Measurements from ENCODE around the gene GOLGA6L2. TPM values are rescaled to one million over a fixed set of nuclear protein-coding genes. Genes with fewer than 3 reads are reported as not detected.
"Not testable (repeated sequence)": the region's sequence is repeated elsewhere in the genome, so short reads cannot be mapped to it uniquely, and the experiment has no call there.

The GOLGA6L2 gene
- polyA plus RNA-seq, 1 experiment: not detected

DNA sequence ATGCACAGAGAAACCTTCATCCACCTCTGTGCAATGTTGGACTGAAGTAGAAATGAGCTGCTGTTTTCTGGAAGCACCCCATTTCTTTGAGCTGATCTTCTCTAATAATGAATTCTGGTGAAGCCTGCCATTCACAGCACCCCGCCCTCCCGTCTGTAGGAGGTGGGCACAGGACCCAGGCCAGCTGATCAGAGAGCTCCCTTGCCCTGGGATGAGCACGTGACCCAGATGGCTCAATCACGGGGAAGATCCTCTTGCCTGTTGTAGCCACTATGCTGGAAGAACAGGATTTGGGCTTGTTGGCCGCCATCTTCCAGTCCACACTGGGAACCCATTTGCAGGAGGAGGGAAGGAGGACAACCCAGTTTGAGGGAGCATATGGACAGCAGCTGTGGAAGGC is 44.5 kb downstream of the GOLGA6L2 start:
- ChIA-PET POLR2A (no interaction called here), CTCF (no interaction called here)
- no peaks in the 10 kb centered on the region for H3K27me3 ChIP-seq (ENCODE audit: control insufficient read depth, insufficient read depth, low read length)
- TF ChIP-seq, protein P1, sequence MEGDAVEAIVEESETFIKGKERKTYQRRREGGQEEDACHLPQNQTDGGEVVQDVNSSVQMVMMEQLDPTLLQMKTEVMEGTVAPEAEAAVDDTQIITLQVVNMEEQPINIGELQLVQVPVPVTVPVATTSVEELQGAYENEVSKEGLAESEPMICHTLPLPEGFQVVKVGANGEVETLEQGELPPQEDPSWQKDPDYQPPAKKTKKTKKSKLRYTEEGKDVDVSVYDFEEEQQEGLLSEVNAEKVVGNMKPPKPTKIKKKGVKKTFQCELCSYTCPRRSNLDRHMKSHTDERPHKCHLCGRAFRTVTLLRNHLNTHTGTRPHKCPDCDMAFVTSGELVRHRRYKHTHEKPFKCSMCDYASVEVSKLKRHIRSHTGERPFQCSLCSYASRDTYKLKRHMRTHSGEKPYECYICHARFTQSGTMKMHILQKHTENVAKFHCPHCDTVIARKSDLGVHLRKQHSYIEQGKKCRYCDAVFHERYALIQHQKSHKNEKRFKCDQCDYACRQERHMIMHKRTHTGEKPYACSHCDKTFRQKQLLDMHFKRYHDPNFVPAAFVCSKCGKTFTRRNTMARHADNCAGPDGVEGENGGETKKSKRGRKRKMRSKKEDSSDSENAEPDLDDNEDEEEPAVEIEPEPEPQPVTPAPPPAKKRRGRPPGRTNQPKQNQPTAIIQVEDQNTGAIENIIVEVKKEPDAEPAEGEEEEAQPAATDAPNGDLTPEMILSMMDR (IDR thresholded peaks at IDR 0.05; ENCODE audit: insufficient read depth, low read depth, low read length): no peak
- H3K36me3 ChIP-seq (ENCODE audit: control insufficient read depth, insufficient read depth, low read length): no peaks in the 10 kb centered on the region
- DNase-seq (ENCODE audit: low read depth): no peak
- no peak overlapping the region for H3K4me3 ChIP-seq (ENCODE audit: low read depth, low read length)

DNA sequence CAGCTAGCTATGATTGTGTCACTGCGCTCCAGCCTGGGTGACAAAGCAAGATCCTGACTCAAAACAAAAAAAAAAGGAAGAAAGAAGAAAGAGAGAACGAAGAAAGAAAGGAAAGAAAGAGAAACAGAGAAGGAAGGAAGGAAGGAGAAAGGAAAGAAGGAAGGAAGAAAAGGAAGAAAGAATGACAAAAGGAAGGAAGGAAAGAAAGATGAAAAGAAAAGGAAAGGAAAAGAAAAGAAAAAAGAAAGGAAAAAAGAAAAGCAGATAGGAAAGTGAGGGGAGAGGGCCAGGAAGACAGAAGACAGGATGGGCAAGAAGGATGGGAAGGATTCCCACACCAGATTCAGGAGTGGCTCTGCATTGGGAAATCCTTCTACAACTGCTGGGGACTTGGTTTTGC is 44.9 kb downstream of the GOLGA6L2 start:
- ChIA-PET POLR2A (no interaction called here), CTCF (no interaction called here)
- no peak for DNase-seq (ENCODE audit: low read depth)
- TF ChIP-seq, protein P1 (IDR thresholded peaks at IDR 0.05; ENCODE audit: insufficient read depth, low read depth, low read length): no peak
- Histone ChIP-seq H3K27me3 (ENCODE audit: control insufficient read depth, insufficient read depth, low read length) (no peaks in the 10 kb centered on the region), H3K4me3 (ENCODE audit: low read depth, low read length) (no peak overlapping the region), H3K36me3 (ENCODE audit: control insufficient read depth, insufficient read depth, low read length) (no peaks in the 10 kb centered on the region)

DNA sequence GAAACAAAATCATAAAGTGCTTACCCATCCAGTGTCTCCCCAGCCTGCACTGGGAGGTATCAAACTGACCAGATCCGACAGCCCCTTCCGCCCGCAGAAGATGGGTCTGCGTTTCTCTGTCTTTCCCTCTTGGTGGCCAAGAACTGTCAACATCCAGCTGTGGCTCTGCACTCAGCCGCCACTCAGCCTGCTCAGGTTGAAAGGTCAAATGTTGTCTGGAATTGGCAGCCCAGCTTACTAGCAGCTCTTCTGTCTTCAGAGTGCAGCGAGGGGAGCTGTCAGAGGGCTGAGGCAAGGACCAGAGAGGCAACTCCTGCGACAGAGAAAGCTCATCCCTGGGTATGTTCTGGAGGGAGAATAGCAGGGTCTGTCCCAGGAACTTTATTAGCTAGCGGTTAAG is 45.4 kb downstream of the GOLGA6L2 start:
- ChIA-PET CTCF (no interaction called here), POLR2A (no interaction called here)
- no peak for DNase-seq (ENCODE audit: low read depth)
- no peak overlapping the region for H3K4me3 ChIP-seq (ENCODE audit: low read depth, low read length)
- TF ChIP-seq, protein P1 (IDR thresholded peaks at IDR 0.05; ENCODE audit: insufficient read depth, low read depth, low read length): no peak
- no peaks in the 10 kb centered on the region for H3K27me3 ChIP-seq (ENCODE audit: control insufficient read depth, insufficient read depth, low read length)
- no peaks in the 10 kb centered on the region for H3K36me3 ChIP-seq (ENCODE audit: control insufficient read depth, insufficient read depth, low read length)

DNA sequence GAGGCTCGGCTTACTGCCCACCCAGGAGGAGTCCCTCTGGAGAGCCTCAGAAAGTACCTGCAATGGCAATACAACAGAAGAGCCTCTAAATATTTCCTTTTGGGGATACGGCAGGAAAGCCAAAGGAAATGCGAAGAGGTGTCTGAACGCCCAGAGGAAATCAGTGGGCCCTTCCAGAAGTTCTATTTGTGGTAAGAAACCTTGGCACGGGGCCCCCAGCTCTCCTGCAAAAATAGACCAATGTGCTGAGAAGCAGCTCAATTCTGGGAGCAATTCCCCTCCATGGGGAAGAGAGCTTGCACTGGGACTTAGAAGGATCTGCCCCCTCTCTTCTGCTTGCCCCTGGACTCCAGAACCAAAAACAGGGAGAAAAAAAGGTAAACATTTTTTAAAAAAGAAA is 47.8 kb downstream of the GOLGA6L2 start:
- H3K36me3 ChIP-seq (ENCODE audit: control insufficient read depth, insufficient read depth, low read length); DNase-seq (ENCODE audit: low read depth); H3K27me3 ChIP-seq (ENCODE audit: control insufficient read depth, insufficient read depth, low read length); POLR2A ChIA-PET; H3K4me3 ChIP-seq (ENCODE audit: low read depth, low read length); CTCF ChIA-PET: not testable (repeated sequence)

DNA sequence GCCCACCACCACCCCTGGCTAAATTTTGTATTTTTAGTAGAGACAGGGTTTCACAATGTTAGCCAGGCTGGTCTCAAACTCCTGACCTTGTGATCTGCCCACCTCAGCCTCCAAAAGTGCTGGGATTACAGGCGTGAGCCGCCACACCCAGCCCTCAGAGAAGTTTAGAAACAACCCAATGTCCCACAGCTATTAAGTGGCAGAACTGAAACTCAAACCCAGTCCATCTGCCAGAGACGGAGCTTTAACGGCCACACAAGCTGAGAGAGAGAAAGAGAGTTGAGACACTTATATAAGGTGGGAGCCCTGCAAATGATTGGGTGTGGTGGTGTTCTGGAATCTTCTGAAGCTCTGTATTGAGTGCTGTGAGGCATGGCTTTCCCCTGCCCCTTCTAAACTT is 48.7 kb downstream of the GOLGA6L2 start:
- CTCF ChIA-PET; POLR2A ChIA-PET; H3K36me3 ChIP-seq (ENCODE audit: control insufficient read depth, insufficient read depth, low read length); H3K4me3 ChIP-seq (ENCODE audit: low read depth, low read length); DNase-seq (ENCODE audit: low read depth); H3K27me3 ChIP-seq (ENCODE audit: control insufficient read depth, insufficient read depth, low read length): not testable (repeated sequence)

DNA sequence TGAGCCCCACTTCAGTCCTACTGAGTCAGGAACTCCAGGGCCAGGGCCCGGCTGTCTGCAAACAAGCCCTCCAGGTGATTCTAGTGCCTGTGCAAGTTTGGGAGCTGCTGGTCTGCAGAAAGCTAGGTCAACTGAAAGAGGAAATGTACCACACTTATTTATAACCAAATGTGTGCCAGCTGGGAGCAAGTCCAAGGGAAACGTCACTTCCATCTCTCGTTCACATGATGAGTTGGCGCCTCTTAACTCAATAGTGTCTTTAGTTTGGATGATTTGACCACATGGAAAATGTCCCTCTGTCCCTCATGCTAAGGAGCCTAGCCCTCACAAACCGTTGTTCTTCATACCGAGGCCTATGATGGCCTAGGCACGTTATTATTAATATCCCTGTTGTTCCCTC is 49.3 kb downstream of the GOLGA6L2 start:
- CTCF ChIA-PET: no interaction called here
- TF ChIP-seq, protein P1 (IDR thresholded peaks at IDR 0.05; ENCODE audit: insufficient read depth, low read depth, low read length): no peak
- Histone ChIP-seq H3K27me3 (ENCODE audit: control insufficient read depth, insufficient read depth, low read length) (no peaks in the 10 kb centered on the region), H3K36me3 (ENCODE audit: control insufficient read depth, insufficient read depth, low read length) (no peaks in the 10 kb centered on the region), H3K4me3 (ENCODE audit: low read depth, low read length) (no peak overlapping the region)
- DNase-seq (ENCODE audit: low read depth): no peak
- POLR2A ChIA-PET: no interaction called here
